ENCODE results near the gene PNPLA1. TPM values are rescaled to one million over a fixed set of nuclear protein-coding genes. Genes with fewer than 3 reads are reported as not detected.

Gene PNPLA1
- total RNA-seq, 1 experiment from 2014 or later = 0.10 TPM

GRCh38 chr6:36333931-36334725 is 64.3 kb downstream of the PNPLA1 start:
- DNase-seq (ENCODE audit: low read depth, low spot score) = no peak
- ChIA-PET RAD21 (ENCODE audit: low non-redundant PET in 1 of 2, low total read pairs in 2 of 2, uncharacterized antibody in 2 of 2, unreplicated experiment in 2 of 2) (no interaction called here), CTCF (interaction anchor here (1.1 kb wide), 1 partner anchor 32 kb away, joined by 5 read pairs; no protein-coding TSS in a partner anchor), POLR2A (no interaction called here)
- no peak for TF ChIP-seq YY1 (IDR thresholded peaks at IDR 0.05; ENCODE audit: extremely low read depth, insufficient replicate concordance, low read depth, low read length)
- TF ChIP-seq, protein P1, sequence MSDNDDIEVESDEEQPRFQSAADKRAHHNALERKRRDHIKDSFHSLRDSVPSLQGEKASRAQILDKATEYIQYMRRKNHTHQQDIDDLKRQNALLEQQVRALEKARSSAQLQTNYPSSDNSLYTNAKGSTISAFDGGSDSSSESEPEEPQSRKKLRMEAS (IDR thresholded peaks at IDR 0.05) = no peak
- no peak for TF ChIP-seq CTCF (IDR thresholded peaks at IDR 0.05 in 2 of 3, conservative IDR thresholded peaks at IDR 0.05 in 1 of 3; ENCODE audit: borderline replicate concordance in 1 of 3, insufficient read depth in 1 of 3, low read depth in 2 of 3, low read length in 2 of 3)
- no peak for TF ChIP-seq RAD21 (IDR thresholded peaks at IDR 0.05; ENCODE audit: low read depth)
- TF ChIP-seq REST (IDR thresholded peaks at IDR 0.05; ENCODE audit: low read depth) = no peak
- TF ChIP-seq TCF7L2 (IDR thresholded peaks at IDR 0.05; ENCODE audit: borderline replicate concordance, extremely low read depth, insufficient read depth, insufficient read length) = no peak
- TF ChIP-seq SP1 (IDR thresholded peaks at IDR 0.05; ENCODE audit: low read depth) = no peak
- TF ChIP-seq, protein P2, sequence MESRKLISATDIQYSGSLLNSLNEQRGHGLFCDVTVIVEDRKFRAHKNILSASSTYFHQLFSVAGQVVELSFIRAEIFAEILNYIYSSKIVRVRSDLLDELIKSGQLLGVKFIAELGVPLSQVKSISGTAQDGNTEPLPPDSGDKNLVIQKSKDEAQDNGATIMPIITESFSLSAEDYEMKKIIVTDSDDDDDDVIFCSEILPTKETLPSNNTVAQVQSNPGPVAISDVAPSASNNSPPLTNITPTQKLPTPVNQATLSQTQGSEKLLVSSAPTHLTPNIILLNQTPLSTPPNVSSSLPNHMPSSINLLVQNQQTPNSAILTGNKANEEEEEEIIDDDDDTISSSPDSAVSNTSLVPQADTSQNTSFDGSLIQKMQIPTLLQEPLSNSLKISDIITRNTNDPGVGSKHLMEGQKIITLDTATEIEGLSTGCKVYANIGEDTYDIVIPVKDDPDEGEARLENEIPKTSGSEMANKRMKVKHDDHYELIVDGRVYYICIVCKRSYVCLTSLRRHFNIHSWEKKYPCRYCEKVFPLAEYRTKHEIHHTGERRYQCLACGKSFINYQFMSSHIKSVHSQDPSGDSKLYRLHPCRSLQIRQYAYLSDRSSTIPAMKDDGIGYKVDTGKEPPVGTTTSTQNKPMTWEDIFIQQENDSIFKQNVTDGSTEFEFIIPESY (IDR thresholded peaks at IDR 0.05; ENCODE audit: extremely low read depth, insufficient replicate concordance, low read length) = no peak
- TF ChIP-seq ATF3 (IDR thresholded peaks at IDR 0.05) = no peak
- no peak for TF ChIP-seq EGR1 (IDR thresholded peaks at IDR 0.05; ENCODE audit: low read depth)
- ATAC-seq = no peak
- Histone ChIP-seq H3K4me1 (ENCODE audit: control insufficient read depth in 1 of 2, insufficient read depth in 2 of 2, low read length in 2 of 2) (no peaks in the 10 kb centered on the region), H3K79me2 (ENCODE audit: insufficient read depth, low read length) (no peaks in the 10 kb centered on the region), H3K36me3 (ENCODE audit: control insufficient read depth in 1 of 2, insufficient read depth in 2 of 2, low read length in 2 of 2) (no peaks in the 10 kb centered on the region), H3K27me3 (ENCODE audit: insufficient read depth, low read length) (0 out of 2 replicates have a peak, but pooled peaks cover 6% of the 10 kb centered on the region), H3K4me2 (ENCODE audit: low read length) (no peak overlapping the region), H4K20me1 (ENCODE audit: insufficient read depth) (no peaks in the 10 kb centered on the region), H3K27ac (ENCODE audit: low read depth, low read length) (no peak overlapping the region), H3K9me3 (ENCODE audit: control insufficient read depth in 1 of 2, insufficient read depth in 1 of 2, low read depth in 1 of 2, low read length in 2 of 2) (no peaks in the 10 kb centered on the region), H2AFZ (ENCODE audit: low read depth, low read length, poor library complexity, severe bottlenecking) (no peak overlapping the region), H3K4me3 (replicated peaks in 1 of 2; ENCODE audit: low read depth in 1 of 2, low read length in 2 of 2) (no peak overlapping the region), H3K9me2 (ENCODE audit: insufficient read depth) (no peaks in the 10 kb centered on the region), H3K9ac (ENCODE audit: low read length) (no peak overlapping the region)
- BruUV-seq (replicated peaks) = no TSS peak
- intact Hi-C loops (cut with micrococcal nuclease) = no loop called here

Measured in HCT116 (cell line).